Measurements from ENCODE around the gene VPS51. TPM values are rescaled to one million over a fixed set of nuclear protein-coding genes. Genes with fewer than 3 reads are reported as not detected.

VPS51 gene
- total and polyA plus RNA-seq, 2 of the 13 experiments (the other 11 are each of a cell fraction or from before 2014, with no cell fraction given): 76.3 to 90.6 TPM

- TF ChIP-seq ZBED4 (CRISPR knock-in tag; IDR thresholded peaks at IDR 0.05; ENCODE audit: borderline replicate concordance) (peak; percentile 44; the same call in 1 of the 2 replicates), SNRNP70 (IDR thresholded peaks at IDR 0.05; ENCODE audit: low read depth, low read length) (no peak), SP4 (CRISPR knock-in tag; IDR thresholded peaks at IDR 0.05) (peak; percentile 49), TRIM22 (IDR thresholded peaks at IDR 0.05) (no peak), ZNF282 (IDR thresholded peaks at IDR 0.05; ENCODE audit: partially characterized antibody) (no peak), E2F5 (CRISPR knock-in tag; conservative IDR thresholded peaks at IDR 0.05) (no peak), AGO1 (IDR thresholded peaks at IDR 0.05; ENCODE audit: low read depth, low read length, poor library complexity, severe bottlenecking) (no peak), UBTF (CRISPR knock-in tag; IDR thresholded peaks at IDR 0.05) (no peak; the same call in 1 of the 2 replicates), YEATS4 (CRISPR knock-in tag; IDR thresholded peaks at IDR 0.05; ENCODE audit: borderline replicate concordance) (no peak), AKAP8 (CRISPR knock-in tag; IDR thresholded peaks at IDR 0.05) (no peak; the same call in 1 of the 2 replicates), RNF2 (conservative IDR thresholded peaks at IDR 0.05; ENCODE audit: low read depth) (no peak), ETV6 (CRISPR knock-in tag; conservative IDR thresholded peaks at IDR 0.05) (no peak; the same call in 1 of the 2 replicates), ZNF549 (CRISPR knock-in tag; IDR thresholded peaks at IDR 0.05) (no peak), HDAC2 (CRISPR knock-in tag; IDR thresholded peaks at IDR 0.05) (no peak), ZMAT3 (CRISPR knock-in tag; conservative IDR thresholded peaks at IDR 0.05) (peak; percentile 22; the same call in 1 of the 2 replicates), ZNF512 (CRISPR knock-in tag; IDR thresholded peaks at IDR 0.05) (no peak), KLF12 (CRISPR knock-in tag; IDR thresholded peaks at IDR 0.05; ENCODE audit: borderline replicate concordance) (no peak), ZEB1 (IDR thresholded peaks at IDR 0.05; ENCODE audit: insufficient replicate concordance, low read depth) (no peak)
These were observed 39.1 kb downstream of the VPS51 start (continued) for GRCh38 chr11:65134952-65135632.
